ENCODE data around the gene ZNHIT6.

The ZNHIT6 gene

DNA sequence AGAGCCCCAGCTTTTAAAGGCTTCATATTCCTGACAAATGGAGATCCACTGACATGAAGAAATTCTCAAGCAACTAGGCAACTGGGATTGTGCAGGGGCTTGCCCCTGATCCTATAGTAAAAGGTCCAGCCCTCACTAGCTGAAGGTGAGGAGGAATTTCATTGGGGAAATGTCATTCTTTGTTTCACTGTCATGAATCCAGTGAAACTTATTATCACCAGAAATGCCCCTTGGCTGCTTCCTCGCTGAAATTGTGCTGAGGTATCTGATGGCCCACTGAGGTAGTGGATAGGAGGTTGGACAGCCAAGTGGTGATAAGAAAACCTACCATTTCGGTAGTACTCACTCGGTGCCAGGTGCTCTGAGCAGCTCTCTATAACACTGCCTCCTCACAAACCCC, 91.5 kb downstream of the ZNHIT6 start:
- DNase-seq = no peak

DNA sequence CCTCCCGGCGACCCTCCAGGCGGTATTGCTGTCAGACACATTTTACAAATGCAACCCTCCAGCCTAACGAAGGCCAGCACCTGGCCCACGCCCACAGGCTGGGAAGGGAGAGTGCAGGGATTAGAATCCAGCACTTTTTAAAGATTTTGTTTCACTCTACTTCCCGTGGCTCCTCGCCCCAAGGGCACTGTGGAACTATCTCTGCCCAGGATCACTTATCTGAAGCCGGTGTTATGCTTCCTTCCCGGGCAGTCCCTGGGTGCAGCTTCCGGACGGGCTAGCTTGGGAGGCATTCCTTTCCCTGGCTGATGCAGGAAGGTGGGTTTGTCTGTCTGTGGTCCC, 91.9 kb downstream of the ZNHIT6 start:
- DNase-seq = no peak

DNA sequence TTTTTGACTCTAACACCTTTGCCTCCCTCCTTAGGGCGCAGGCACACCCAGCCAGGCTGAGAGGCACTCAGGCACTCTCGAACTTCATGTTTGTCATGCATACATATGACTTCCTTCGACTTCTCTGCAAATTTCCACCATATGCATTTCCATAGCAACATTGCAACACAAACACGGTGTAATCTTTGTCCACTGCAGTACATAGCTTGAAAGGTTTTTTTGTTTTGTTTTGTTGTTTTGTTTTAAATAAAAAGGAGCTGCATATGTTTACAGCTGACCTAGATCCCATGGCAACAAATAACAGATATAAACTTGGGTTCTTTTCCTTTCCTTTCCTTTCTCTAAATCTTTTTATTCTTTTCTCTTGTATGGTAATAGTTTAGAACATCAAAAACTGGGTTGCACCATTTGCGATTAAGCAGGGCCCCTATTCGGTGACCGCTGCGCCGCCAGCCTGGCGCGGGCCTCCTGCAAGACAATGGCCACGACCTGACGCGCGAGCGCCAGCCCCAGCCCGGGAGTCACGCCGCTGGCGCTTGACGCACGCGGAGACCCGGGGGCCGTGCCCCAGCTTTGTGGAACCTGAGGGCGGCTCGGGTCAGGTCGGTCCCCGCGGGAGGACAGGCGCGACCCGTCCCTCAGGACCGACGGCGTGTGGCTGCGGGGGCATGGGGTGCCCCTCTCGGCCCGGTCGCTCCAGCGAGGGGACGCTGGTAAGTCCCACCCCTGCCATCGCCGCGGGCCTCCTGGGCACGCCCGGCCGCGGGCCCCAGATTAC, 92.5 kb downstream of the ZNHIT6 start:
- DNase-seq = no peak

- no peak for DNase-seq
Measured at GRCh38 chr1:85612704-85613361, 95.4 kb downstream of the ZNHIT6 start.

DNA sequence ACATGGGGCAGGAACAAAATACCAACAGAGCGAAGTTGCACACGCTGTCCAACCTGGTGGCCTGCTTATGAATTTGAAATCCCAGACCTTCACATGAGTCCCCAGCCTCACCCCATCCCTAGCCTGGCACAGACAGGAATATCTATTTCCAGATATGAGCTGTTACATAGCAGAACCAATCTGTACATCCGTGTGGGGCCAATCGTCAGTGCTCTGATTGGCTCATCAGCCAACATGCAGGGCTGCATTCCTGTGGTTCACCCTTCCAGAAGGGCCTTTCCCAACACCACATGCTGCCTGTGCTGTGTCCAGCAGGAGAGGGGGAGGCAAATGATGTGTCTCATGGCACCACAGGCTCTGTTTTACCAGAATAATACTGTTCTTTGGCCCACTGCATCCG, 96.4 kb downstream of the ZNHIT6 start:
- no peak for DNase-seq

GRCh38 chr1:85611425-85611824, 96.8 kb downstream of the ZNHIT6 start:
- no peak for DNase-seq

DNA sequence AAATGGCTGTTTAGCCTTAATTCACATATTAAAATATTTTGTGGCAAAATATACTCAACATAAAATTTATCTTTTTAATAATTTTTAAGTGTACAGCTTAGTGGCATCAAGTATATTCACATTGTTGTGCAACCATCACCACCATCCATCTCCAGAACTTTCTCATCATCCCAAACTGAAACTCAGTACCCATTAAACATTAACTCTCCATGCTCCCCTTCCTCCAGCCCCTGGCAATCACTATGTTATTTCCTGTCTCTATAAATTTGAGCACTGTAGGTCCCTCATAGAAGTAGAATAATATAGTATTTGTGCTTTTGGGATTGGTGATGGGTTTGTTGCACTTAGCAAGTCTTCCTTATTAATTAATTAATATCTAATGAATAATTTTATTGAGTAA, 98.3 kb downstream of the ZNHIT6 start:
- no peak for DNase-seq

DNA sequence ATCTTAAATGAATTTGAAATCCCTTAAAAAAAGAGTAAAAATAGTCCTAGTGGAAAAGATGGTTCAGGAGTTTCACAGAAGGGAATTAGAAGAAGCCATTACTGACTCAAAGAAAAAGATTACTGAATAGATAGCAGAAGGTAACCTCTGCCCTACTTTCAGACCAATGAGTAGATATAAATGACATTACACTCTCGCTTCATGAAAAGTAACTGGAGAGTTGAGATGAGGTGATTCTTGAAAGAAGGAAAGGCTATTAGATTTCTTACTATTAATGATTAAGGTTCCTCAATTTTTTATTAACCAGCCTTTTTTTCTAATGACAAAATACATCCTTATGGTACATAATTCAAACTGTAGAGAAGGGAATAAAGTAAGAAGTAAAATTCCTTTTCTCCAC, 99.4 kb downstream of the ZNHIT6 start:
- no peak for DNase-seq

DNA sequence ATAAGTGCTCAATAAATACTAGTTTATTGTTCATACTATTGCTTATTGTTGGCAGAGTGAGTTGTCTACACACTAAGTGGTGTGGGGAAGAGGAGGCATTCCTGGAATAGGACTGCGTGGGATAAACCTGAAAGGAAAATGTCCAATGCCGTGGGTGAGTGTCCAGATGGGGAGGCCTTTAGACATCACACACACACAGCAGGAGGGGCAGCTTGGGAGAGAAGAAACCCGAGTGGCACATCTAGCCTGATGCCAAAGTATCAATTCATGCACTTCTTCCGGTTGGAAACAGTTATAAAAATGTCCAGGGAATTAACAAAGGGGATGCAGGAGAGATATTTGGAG, 100.3 kb downstream of the ZNHIT6 start:
- DNase-seq = no peak

- no peak for DNase-seq
Measured at GRCh38 chr1:85607126-85607920, 100.9 kb downstream of the ZNHIT6 start.

GRCh38 chr1:85606414-85606800, 101.8 kb downstream of the ZNHIT6 start:
- no peak for DNase-seq

DNA sequence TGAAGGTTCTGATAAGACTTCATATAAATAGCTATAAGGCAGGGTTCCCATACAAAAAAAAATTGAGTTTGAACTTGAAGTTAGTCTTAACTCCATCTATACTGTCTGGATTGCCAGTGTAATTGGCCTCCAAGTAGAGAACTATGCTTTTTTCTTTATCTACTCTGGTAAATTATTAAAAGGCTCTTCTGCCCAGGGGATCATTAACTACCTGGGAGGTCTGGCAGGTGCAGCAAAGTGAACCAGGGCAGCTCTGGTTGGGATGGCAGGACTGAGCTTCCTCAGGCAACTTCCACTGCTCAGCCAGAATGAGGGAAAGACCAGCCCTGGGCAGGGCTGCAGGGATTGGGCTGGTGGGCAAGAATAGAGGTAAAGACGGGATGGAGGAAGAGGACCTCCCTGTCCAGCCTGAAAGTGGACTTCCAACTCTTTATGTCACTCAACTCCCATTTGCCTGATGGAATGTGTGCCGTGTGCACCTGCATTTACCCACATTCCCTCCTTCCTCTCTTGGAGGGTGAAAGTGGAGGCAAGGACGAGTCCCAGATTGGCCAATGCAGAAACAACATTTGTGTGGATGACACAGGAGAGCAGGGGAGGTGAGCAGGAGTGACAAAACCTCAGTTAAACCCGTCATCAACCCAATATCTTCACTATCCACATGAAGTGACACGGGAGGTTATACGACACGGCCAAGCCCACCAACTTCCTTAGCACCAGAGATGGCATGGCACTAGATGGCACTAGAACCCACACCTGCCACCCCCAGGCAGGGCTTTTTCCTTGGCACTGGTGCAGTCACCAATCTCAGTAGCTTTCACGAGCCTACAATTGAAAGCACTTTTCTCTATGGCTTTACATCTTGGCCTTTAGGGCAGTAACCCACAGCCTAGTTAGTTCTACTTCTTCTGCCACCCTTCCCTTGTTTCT, 102.5 kb downstream of the ZNHIT6 start:
- DNase-seq = no peak

GRCh38 chr1:85604298-85604997, 103.8 kb downstream of the ZNHIT6 start:
- no peak for DNase-seq

DNA sequence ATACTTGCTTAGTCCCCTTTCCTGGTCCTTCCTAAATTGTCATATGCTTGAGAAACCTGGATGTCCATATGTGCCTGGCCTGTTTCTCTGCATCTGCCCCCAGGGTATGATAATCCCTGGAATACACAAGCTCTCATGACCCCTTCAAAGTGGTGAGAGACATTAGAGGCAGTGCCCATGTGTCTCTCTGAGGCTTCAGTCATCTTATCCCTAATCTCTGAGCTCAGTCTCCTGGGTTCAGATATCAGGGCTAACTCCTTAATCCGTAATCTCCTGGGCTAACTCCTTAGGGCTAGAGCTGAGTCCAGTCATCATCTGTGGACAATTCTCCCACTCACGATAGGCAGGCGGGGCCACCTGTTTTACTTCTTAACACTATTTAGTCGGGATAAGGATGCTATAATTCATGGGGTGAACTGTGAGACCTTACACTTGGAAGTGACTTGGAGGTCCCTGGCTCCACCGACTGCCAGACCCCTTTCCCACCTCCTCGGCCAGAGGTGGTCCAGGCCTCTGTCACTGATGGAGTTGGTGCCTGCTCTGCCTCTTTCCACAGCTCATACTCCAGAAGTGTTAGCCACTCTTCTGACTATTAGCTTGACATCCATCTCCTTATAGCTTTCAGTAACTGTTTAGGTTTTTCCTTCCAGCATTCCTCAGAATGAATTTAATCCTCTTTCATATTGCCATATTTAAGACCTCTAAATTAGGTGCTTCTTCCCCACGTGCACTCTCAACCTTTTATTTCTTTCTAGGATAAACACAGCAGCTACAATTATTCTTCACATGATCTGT, 105.0 kb downstream of the ZNHIT6 start:
- DNase-seq = no peak

DNA sequence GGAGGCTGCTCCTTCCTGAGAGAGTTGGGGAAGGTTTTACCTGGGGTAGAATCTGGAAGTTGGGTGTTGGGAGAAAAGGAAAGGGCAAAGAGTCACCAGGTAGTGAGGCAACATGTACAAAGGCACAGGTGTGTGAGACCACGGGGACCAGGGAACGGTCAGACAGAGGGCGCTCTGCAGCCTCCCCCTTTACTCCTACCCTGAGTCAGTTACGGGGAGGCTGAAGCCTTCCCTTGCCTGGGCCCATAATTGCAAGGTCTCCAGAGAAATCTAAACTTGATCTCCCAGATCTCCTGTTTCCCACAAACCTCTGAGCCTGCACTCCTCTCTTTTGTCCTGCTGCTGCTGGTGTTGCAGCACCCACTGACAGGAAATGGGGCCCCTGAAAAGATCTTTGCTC, 105.7 kb downstream of the ZNHIT6 start:
- DNase-seq = no peak

GRCh38 chr1:85601901-85602300, 106.3 kb downstream of the ZNHIT6 start:
- no peak for DNase-seq

DNA sequence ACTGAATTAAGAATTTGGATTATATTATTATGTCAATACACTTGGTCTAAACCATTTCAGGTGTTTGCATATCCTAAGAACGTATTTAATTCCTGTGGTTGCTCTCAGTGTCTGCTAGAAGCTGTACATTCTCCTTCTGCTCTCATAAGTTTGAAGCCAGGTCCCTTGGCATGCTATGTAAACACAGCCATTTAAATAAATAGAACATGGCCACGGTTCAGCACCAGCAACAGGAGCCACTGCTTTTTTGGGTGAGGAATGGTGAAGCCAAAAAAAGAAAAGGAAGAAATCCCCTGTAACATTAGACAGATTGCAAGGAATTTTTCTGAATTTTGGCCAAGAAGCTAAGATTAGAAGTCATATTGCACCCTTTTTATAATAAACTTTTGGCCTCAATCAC, 108.6 kb downstream of the ZNHIT6 start:
- DNase-seq = no peak
